ENCODE data around the gene TRPM6. TPM values are rescaled to one million over a fixed set of nuclear protein-coding genes. Genes with fewer than 3 reads are reported as not detected.

TRPM6 gene
- total and polyA plus RNA-seq, 9 donors, result 0.06 to 0.69 (median 0.25) TPM

DNA sequence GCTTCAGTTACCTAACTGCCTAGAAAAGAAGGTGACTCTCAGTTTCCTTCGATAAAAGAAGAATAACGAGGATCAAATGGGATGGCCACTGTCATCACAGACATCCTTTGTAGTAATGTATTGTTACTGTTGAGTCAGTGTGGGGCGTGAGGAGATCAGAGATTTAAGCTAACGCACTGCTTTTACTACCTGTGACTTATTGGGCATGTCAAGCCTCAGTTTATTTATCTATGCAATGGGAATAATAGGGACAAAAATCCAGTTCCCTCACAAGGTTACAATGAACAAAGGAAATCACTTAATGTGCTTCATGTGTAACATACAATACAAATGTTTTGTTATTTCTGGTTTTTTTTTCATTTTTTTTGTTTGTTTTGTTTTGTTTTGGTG is 255 bp upstream of the TRPM6 start:
- TF ChIP-seq EP300 (IDR thresholded peaks at IDR 0.05) (no peak), POLR2A (IDR thresholded peaks at IDR 0.05) (no peak)
- TF ChIP-seq, protein P1, sequence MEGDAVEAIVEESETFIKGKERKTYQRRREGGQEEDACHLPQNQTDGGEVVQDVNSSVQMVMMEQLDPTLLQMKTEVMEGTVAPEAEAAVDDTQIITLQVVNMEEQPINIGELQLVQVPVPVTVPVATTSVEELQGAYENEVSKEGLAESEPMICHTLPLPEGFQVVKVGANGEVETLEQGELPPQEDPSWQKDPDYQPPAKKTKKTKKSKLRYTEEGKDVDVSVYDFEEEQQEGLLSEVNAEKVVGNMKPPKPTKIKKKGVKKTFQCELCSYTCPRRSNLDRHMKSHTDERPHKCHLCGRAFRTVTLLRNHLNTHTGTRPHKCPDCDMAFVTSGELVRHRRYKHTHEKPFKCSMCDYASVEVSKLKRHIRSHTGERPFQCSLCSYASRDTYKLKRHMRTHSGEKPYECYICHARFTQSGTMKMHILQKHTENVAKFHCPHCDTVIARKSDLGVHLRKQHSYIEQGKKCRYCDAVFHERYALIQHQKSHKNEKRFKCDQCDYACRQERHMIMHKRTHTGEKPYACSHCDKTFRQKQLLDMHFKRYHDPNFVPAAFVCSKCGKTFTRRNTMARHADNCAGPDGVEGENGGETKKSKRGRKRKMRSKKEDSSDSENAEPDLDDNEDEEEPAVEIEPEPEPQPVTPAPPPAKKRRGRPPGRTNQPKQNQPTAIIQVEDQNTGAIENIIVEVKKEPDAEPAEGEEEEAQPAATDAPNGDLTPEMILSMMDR (IDR thresholded peaks at IDR 0.05), result no peak
- intact Hi-C loops (cut with DNase I), result no loop called here

DNA sequence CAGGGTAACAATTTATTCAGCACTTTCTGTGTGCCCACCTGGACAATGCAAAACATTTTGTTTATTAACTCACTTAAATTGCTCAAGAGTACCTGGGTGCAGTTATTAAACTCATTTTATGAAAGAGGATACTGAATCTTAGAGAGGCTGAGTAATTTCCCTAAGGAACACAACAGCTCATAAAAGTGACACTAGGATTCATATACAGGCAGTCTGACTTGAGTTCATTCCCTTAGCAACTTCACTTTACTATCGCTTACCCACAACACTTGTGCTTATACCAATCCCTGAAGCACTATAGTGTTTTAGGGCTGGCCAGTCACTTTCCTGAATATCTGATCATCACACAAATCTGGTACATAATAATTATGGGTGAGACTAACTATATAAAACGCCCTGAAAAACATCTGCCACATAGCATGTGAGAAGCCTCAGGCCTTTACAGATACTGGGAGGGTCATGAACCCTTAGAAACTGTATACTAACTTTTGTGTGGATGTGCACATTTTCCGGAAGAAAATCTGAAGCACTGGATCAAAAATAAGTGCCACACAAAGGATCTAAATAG is 11.3 kb downstream of the TRPM6 start:
- DNase-seq, result no peak
- TF ChIP-seq EP300 (IDR thresholded peaks at IDR 0.05) (no peak), POLR2A (IDR thresholded peaks at IDR 0.05) (no peak)
- TF ChIP-seq, protein P1 (IDR thresholded peaks at IDR 0.05), result no peak
- WGBS, 3 donors, result 71 to 79% (median 74%) methylated on average over 3 of the region's 3 CpGs

More for the DNA sequence above, 255 bp upstream of the TRPM6 start:
- no peak for DNase-seq
- no peaks in the 10 kb centered on the region for H3K4me1 ChIP-seq (ENCODE audit: insufficient read depth)
- H3K27me3 ChIP-seq, result no peaks in the 10 kb centered on the region
- no peak overlapping the region for H3K4me3 ChIP-seq
- H3K27ac ChIP-seq, result no peak overlapping the region
- WGBS, 3 donors, result 58 to 82% (median 76%) methylated on average over 4 of the region's 4 CpGs
- H3K9me3 ChIP-seq, result no peaks in the 10 kb centered on the region
- H3K36me3 ChIP-seq, result no peaks in the 10 kb centered on the region

DNA sequence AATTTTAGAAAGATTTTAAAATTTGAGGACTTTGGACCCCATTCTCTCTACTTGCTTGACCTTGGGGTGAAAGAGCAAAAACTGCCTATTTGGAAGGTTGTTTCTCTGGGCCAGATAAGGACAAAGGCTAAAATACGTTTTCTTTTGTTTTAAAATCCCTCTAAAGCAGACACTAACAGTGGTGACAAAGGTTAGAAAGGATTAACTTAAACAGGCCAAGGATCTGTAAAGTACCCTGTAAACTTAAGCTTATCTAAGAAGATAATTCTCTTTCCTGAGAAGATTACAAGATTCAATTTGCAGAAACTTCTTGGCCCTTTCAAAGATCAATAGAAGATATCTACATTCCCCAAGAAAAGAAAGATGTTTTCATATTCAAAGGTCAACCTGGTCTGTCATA is 12.1 kb downstream of the TRPM6 start:
- no peak for DNase-seq
- whole genome bisulfite sequencing, 3 donors, result 64 to 67% (median 67%) methylated on average over 1 of the region's 1 CpG
- H3K36me3 ChIP-seq, result no peaks in the 10 kb centered on the region
- H3K9me3 ChIP-seq, result no peaks in the 10 kb centered on the region
- no peak overlapping the region for H3K27ac ChIP-seq
- H3K4me1 ChIP-seq (ENCODE audit: insufficient read depth), result no peaks in the 10 kb centered on the region
- TF ChIP-seq EP300 (IDR thresholded peaks at IDR 0.05) (no peak), POLR2A (IDR thresholded peaks at IDR 0.05) (no peak)
- TF ChIP-seq, protein P1 (IDR thresholded peaks at IDR 0.05), result no peak
- no peaks in the 10 kb centered on the region for H3K27me3 ChIP-seq
- intact Hi-C loops (cut with DNase I), result no loop called here
- no peak overlapping the region for H3K4me3 ChIP-seq

More for the DNA sequence above, 11.3 kb downstream of the TRPM6 start:
- no peaks in the 10 kb centered on the region for H3K27me3 ChIP-seq
- H3K9me3 ChIP-seq, result no peaks in the 10 kb centered on the region
- no peak overlapping the region for H3K27ac ChIP-seq
- H3K4me3 ChIP-seq, result no peak overlapping the region
- intact Hi-C loops (cut with DNase I), result no loop called here
- no peaks in the 10 kb centered on the region for H3K4me1 ChIP-seq (ENCODE audit: insufficient read depth)
- no peaks in the 10 kb centered on the region for H3K36me3 ChIP-seq

DNA sequence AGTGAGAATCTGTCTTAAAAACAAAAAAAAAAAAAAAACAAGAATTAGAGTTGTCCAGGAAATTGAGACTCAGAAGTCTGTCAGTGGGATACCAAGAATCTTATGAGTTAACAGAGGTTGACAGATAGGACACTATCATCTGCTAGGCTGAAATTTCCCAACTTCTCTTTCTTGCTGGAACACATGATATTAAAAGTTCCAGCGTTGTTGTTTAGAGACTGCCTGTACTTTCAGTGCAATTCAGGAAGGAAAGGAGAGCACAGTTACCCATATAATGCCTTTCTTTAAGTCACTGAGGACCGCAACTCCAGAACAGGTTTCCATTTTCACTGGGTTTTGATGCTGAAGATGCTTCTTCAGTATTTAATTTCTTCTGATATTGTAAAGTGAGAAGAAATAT is 13.5 kb downstream of the TRPM6 start:
- intact Hi-C loops (cut with DNase I), result no loop called here
- TF ChIP-seq, protein P1 (IDR thresholded peaks at IDR 0.05), result no peak
- TF ChIP-seq POLR2A (IDR thresholded peaks at IDR 0.05), result no peak
- TF ChIP-seq EP300 (IDR thresholded peaks at IDR 0.05), result no peak
- Histone ChIP-seq H3K36me3 (no peaks in the 10 kb centered on the region), H3K4me3 (no peak overlapping the region), H3K9me3 (no peaks in the 10 kb centered on the region), H3K27me3 (no peaks in the 10 kb centered on the region), H3K27ac (no peak overlapping the region), H3K4me1 (ENCODE audit: insufficient read depth) (no peaks in the 10 kb centered on the region)
- no peak for DNase-seq
- 56 to 64% (median 58%) methylated on average over 2 of the region's 2 CpGs for WGBS, 3 donors
